CD14-positive monocyte (primary cell): Measurements from ENCODE around the gene TBX15. TPM values are rescaled to one million over a fixed set of nuclear protein-coding genes. Genes with fewer than 3 reads are reported as not detected.

Experiments
- DNase-seq, 3 donors: peaks; one replicate each; pipeline ENCODE4 v3.0.0-alpha.2; 2011 to 2022
- H2AFZ ChIP-seq: 2 replicates; pipeline ENCODE4 v1.6.0; 2012; ENCODE audit warnings: mild to moderate bottlenecking, low read depth, low read length, inconsistent platforms; ENCODE audit not compliant: insufficient read depth, poor library complexity, severe bottlenecking
- H3K27ac ChIP-seq, 2 donors: 1 replicate in 1 of 2; 2 replicates in 1 of 2; pipeline ENCODE4 v1.5.1; 2012 to 2013; ENCODE audit warnings: low read length in 2 of 2, control low read depth in 1 of 2, inconsistent platforms in 1 of 2, low read depth in 1 of 2, mild to moderate bottlenecking in 1 of 2
- H3K27me3 ChIP-seq, 2 donors: one replicate each; pipeline versions ENCODE4 v1.6.0 to v1.6.1; 2011 to 2013; ENCODE audit warnings: low read length in 2 of 2; ENCODE audit not compliant: control insufficient read depth in 2 of 2, insufficient read depth in 2 of 2
- H3K36me3 ChIP-seq, 2 donors: replicated peaks in 1 of 2; 1 replicate in 1 of 2; 2 replicates in 1 of 2; pipeline versions ENCODE4 v1.5.1 to v1.6.1; 2012 to 2013; ENCODE audit warnings: low read length in 2 of 2, control low read depth in 1 of 2, inconsistent platforms in 1 of 2, mild to moderate bottlenecking in 1 of 2; ENCODE audit not compliant: insufficient read depth in 2 of 2, control insufficient read depth in 1 of 2
- H3K4me1 ChIP-seq, 2 donors: 1 replicate in 1 of 2; 2 replicates in 1 of 2; pipeline versions ENCODE4 v1.5.1 to v1.6.1; 2012 to 2013; ENCODE audit warnings: low read length in 2 of 2, control low read depth in 1 of 2, inconsistent platforms in 1 of 2, mild to moderate bottlenecking in 1 of 2, moderate library complexity in 1 of 2; ENCODE audit not compliant: insufficient read depth in 2 of 2, control insufficient read depth in 1 of 2
- H3K4me2 ChIP-seq: replicated peaks from 2 replicates; pipeline ENCODE3; 2012; ENCODE audit warnings: low read length, moderate library complexity, mild to moderate bottlenecking; ENCODE audit not compliant: poor library complexity, severe bottlenecking; ENCODE audit errors: extremely low read depth
- H3K4me3 ChIP-seq, 3 experiments: fragments of 200-600 bp in 1 of 3; sonication (generic) in 1 of 3; replicated peaks in 1 of 3; 1 replicate in 2 of 3; 2 replicates in 1 of 3; pipeline ENCODE4 v1.5.1; 2011 to 2013; ENCODE audit warnings: low read length in 3 of 3, mild to moderate bottlenecking in 3 of 3, control low read depth in 2 of 3, low read depth in 2 of 3, inconsistent platforms in 1 of 3, moderate library complexity in 1 of 3
- H3K79me2 ChIP-seq: 2 replicates; pipeline ENCODE4 v1.6.0; 2012; ENCODE audit warnings: mild to moderate bottlenecking, control low read depth, inconsistent platforms, low read length, moderate library complexity; ENCODE audit not compliant: insufficient read depth
- H3K9ac ChIP-seq: 2 replicates; pipeline ENCODE4 v1.6.0; 2017; ENCODE audit warnings: low read length, mild to moderate bottlenecking; ENCODE audit not compliant: insufficient read depth, poor library complexity, severe bottlenecking
- H3K9me3 ChIP-seq, 2 donors: replicated peaks in 1 of 2; 1 replicate in 1 of 2; 2 replicates in 1 of 2; pipeline versions ENCODE4 v1.5.1 to v1.6.1; 2012 to 2013; ENCODE audit warnings: low read length in 2 of 2, control low read depth in 1 of 2; ENCODE audit not compliant: control insufficient read depth in 1 of 2, insufficient read depth in 1 of 2
- H4K20me1 ChIP-seq: 2 replicates; pipeline ENCODE4 v1.6.0; 2012; ENCODE audit warnings: mild to moderate bottlenecking, low read length, control low read depth, moderate library complexity; ENCODE audit not compliant: insufficient read depth
- H3K27ac Mint-ChIP-seq, 7 donors: one replicate each; pipeline ENCODE4 v1.8.0; 2020; ENCODE audit warnings: mild to moderate bottlenecking in 7 of 7, mixed read lengths in 7 of 7, moderate library complexity in 6 of 7, inconsistent platforms in 2 of 7
- H3K27me3 Mint-ChIP-seq, 3 donors: one replicate each; pipeline ENCODE4 v1.8.0; 2021 to 2022; ENCODE audit warnings: low read depth in 3 of 3, mild to moderate bottlenecking in 3 of 3, mixed read lengths in 3 of 3, moderate library complexity in 3 of 3, inconsistent platforms in 1 of 3
- H3K36me3 Mint-ChIP-seq, 2 donors: one replicate each; pipeline ENCODE4 v1.8.0; 2020; ENCODE audit warnings: mixed read lengths in 2 of 2, inconsistent platforms in 1 of 2, mild to moderate bottlenecking in 1 of 2
- H3K4me1 Mint-ChIP-seq: one replicate; pipeline ENCODE4 v1.8.0; 2020; ENCODE audit warnings: mild to moderate bottlenecking, mixed read lengths
- H3K4me3 Mint-ChIP-seq, 2 donors: one replicate each; pipeline ENCODE4 v1.8.0; 2020; ENCODE audit warnings: mild to moderate bottlenecking in 2 of 2, mixed read lengths in 2 of 2, moderate library complexity in 1 of 2
- H3K9me3 Mint-ChIP-seq, 7 donors: one replicate each; pipeline ENCODE4 v1.8.0; 2020 to 2022; ENCODE audit warnings: mixed read lengths in 7 of 7, mild to moderate bottlenecking in 6 of 7, moderate library complexity in 6 of 7, inconsistent platforms in 2 of 7
- CTCF ChIP-seq: fragments of 200-600 bp; IDR thresholded peaks from one replicate; pipeline ENCODE4 v1.8.0; 2022; ENCODE audit warnings: antibody characterized with exemption, mild to moderate bottlenecking
- WGBS: methylation state at CpG from one replicate; pipeline ENCODE4 v1.1.5; 2013; ENCODE audit warnings: missing lambda C conversion rate; ENCODE audit not compliant: insufficient coverage; 5-methylcytosine and 5-hydroxymethylcytosine counted together
- intact Hi-C, 2 donors: fragments of 100-400 bp; cut with micrococcal nuclease; formaldehyde crosslinking; loops; one replicate each; pipeline versions ENCODE4 v1.15.0 to v1.15.1; 2023
- polyA plus RNA-seq, 3 donors: library from polyadenylated mRNA; depleted of rRNA in 1 of 3; unstranded in 2 of 3; stranded (reverse) in 1 of 3; fragments of 300-500 nt in 2 of 3; fragments of >200 nt in 1 of 3; fragmentation: Illumina TruSeq in 2 of 3; gene quantifications; 1 replicate in 2 of 3; 2 replicates in 1 of 3; pipeline ENCODE4 v1.2.3, GENCODE V29; 2012 to 2021

The TBX15 gene
- polyA plus RNA-seq, 3 donors: not detected

- no peak overlapping the region for H2AFZ ChIP-seq
- 100% methylated on average over 1 of the region's 5 CpGs for WGBS
Measured at GRCh38 chr1:118921994-118922393, 66.1 kb downstream of the TBX15 start.

GRCh38 chr1:118920124-118920717 lies 67.9 kb downstream of the TBX15 start:
- Mint-ChIP-seq H3K9me3 (peaks cover 0 to 5% (median 3%) of the 10 kb centered on the region in 7 donors), H3K27ac (no peak overlapping the region), H3K4me3 (no peak overlapping the region), H3K27me3 (peaks cover 0 to 1% (median 0%) of the 10 kb centered on the region in 3 donors), H3K36me3 (no peaks in the 10 kb centered on the region), H3K4me1 (no peaks in the 10 kb centered on the region)
- no peak overlapping the region for H3K9ac ChIP-seq
- H3K4me2 ChIP-seq: no peak overlapping the region
- H3K4me1 ChIP-seq: no peaks in the 10 kb centered on the region
- H3K4me3 ChIP-seq: no peak overlapping the region
- intact Hi-C loops: no loop called here
- H4K20me1 ChIP-seq: no peaks in the 10 kb centered on the region
- no peak overlapping the region for H3K27ac ChIP-seq
- H2AFZ ChIP-seq: no peak overlapping the region
- H3K79me2 ChIP-seq: no peaks in the 10 kb centered on the region
- 85% methylated on average over 2 of the region's 4 CpGs for WGBS
- no peak for DNase-seq
- no peaks in the 10 kb centered on the region for H3K27me3 ChIP-seq
- no peaks in the 10 kb centered on the region for H3K9me3 ChIP-seq
- no peak for TF ChIP-seq CTCF
- no peaks in the 10 kb centered on the region for H3K36me3 ChIP-seq

More at GRCh38 chr1:118921994-118922393, 66.1 kb downstream of the TBX15 start:
- intact Hi-C loops: no loop called here
- Histone ChIP-seq H3K27ac (no peak overlapping the region), H3K4me2 (no peak overlapping the region), H3K36me3 (no peaks in the 10 kb centered on the region), H4K20me1 (no peaks in the 10 kb centered on the region), H3K9me3 (no peaks in the 10 kb centered on the region), H3K4me3 (no peak overlapping the region), H3K79me2 (no peaks in the 10 kb centered on the region), H3K27me3 (no peaks in the 10 kb centered on the region), H3K4me1 (no peaks in the 10 kb centered on the region), H3K9ac (no peak overlapping the region)
- peaks cover 2 to 5% (median 3%) of the 10 kb centered on the region in 7 donors for H3K9me3 Mint-ChIP-seq
- H3K4me1 Mint-ChIP-seq: no peaks in the 10 kb centered on the region
- peaks cover 0 to 1% (median 0%) of the 10 kb centered on the region in 3 donors for H3K27me3 Mint-ChIP-seq
- no peak for DNase-seq
- H3K27ac Mint-ChIP-seq: no peak overlapping the region
- TF ChIP-seq CTCF: no peak
- H3K36me3 Mint-ChIP-seq: no peaks in the 10 kb centered on the region
- H3K4me3 Mint-ChIP-seq: no peak overlapping the region
